Measurements from ENCODE around the gene OSCP1.
A peak's percentile ranks its signal among the peaks of the same experiment; 100 is the strongest.

OSCP1 gene

DNA sequence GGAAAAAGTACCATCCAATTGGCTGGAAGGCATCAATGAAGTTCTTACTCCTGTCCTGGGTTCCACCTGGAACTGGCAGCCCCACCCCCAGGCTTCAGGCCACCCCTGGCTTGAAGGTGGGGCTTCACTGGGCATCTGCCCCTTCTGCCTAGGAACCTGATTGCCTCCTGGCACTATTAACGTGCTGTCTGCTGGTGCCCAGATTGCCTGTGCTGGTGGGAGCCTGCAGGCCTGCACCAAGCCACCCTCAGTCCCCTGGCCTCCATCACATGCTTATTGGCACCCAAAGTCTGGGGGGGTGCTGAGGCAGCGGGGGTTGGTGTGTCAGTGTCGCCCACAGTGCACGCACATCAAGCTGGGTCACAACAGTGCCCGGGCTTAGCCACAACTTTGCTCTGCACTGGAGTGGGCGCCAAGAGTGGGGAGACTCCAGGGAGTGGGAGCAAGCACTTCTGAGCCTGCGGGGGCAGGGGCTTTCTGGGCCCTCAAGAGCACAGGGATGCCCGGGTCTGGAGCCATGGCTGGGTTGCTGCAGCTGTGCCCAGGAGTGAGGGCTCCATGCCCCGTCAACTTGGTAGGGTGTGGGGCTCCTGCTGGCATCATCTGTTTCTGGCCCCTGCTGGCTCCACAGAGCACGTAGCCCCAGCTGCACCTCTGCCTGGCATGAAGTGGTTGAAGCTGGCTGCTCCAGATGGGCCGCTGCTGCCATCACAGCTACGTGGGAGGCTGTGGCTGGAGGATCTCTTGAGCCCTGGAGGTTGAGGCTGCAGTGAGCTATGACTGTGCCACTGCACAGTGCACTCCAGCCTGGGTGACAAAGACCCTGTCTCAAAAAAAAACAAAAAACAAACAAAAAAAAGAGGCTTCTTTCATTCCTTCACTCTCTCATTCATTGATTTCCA, 48.4 kb downstream of the OSCP1 start:
- Histone ChIP-seq H3K27me3 (ENCODE audit: insufficient read depth, low read length) (no peaks in the 10 kb centered on the region), H2AFZ (ENCODE audit: low read depth, low read length) (peak overlapping the region; percentile 52), H3K36me3 (ENCODE audit: insufficient read depth, low read length) (peaks cover 3% of the 10 kb centered on the region), H3K4me1 (ENCODE audit: insufficient read depth, low read length) (peaks cover 17% of the 10 kb centered on the region), H3K4me3 (ENCODE audit: low read length) (peak overlapping the region; percentile 74), H3K9me3 (ENCODE audit: low read length) (no peaks in the 10 kb centered on the region)

DNA sequence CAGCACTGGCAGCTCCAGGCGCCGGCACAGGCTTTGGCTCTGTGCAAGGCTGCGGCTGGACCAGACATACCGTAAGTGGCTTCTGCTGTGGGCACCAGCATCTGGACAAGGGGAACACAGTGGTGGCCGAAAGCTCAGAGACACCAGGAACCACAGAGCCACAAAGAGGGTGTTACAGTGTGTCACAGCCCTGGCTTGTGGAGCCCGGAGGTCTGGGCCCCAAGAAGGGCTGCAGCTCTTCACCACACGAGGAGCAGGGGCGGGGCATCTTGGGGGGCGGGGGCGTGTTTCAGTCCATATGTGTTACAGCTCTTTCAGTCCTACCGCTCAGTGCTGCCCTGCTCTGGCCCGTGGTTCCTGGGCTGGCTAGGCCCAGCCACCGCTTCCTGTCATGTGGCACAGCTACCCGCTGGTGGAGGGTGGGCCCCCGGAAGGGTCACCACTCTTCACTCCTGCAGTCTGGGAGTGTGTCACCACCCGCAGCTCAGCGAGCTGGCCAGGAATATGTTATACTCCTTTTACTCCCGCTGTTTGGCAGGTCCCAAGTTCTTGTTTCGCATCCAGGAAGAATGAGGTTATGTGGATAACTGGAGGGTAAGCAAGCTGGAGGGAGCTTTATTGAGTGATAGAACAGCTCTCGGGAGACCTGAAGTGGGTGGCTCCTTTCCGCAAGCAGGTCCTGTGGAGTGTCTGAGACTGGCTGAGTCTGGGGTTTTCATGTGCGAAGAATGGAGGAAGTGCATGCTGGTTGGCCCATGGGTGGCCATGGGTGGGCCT, 49.2 kb downstream of the OSCP1 start:
- peaks cover 17% of the 10 kb centered on the region for H3K4me1 ChIP-seq (ENCODE audit: insufficient read depth, low read length)
- no peaks in the 10 kb centered on the region for H3K9me3 ChIP-seq (ENCODE audit: low read length)
- H2AFZ ChIP-seq (ENCODE audit: low read depth, low read length), result peak overlapping the region; percentile 52
- H3K36me3 ChIP-seq (ENCODE audit: insufficient read depth, low read length), result no peaks in the 10 kb centered on the region
- peak overlapping the region; percentile 74 for H3K4me3 ChIP-seq (ENCODE audit: low read length)
- H3K27me3 ChIP-seq (ENCODE audit: insufficient read depth, low read length), result no peaks in the 10 kb centered on the region

GRCh38 chr1:36400514-36400824, 49.8 kb downstream of the OSCP1 start:
- Histone ChIP-seq H3K27me3 (ENCODE audit: insufficient read depth, low read length) (no peaks in the 10 kb centered on the region), H3K36me3 (ENCODE audit: insufficient read depth, low read length) (no peaks in the 10 kb centered on the region), H2AFZ (ENCODE audit: low read depth, low read length) (peak overlapping the region; percentile 52), H3K9me3 (ENCODE audit: low read length) (no peaks in the 10 kb centered on the region), H3K4me3 (ENCODE audit: low read length) (peak overlapping the region; percentile 74), H3K4me1 (ENCODE audit: insufficient read depth, low read length) (peaks cover 17% of the 10 kb centered on the region)

- H3K36me3 ChIP-seq (ENCODE audit: insufficient read depth, low read length), result peaks cover 5% of the 10 kb centered on the region
- H2AFZ ChIP-seq (ENCODE audit: low read depth, low read length), result peak overlapping the region; percentile 59
- peak overlapping the region; percentile 59 for H3K4me3 ChIP-seq (ENCODE audit: low read length)
- H3K27me3 ChIP-seq (ENCODE audit: insufficient read depth, low read length), result no peaks in the 10 kb centered on the region
- no peaks in the 10 kb centered on the region for H3K9me3 ChIP-seq (ENCODE audit: low read length)
- peaks cover 17% of the 10 kb centered on the region for H3K4me1 ChIP-seq (ENCODE audit: insufficient read depth, low read length)
Measured at GRCh38 chr1:36398370-36398977, 51.8 kb downstream of the OSCP1 start.

DNA sequence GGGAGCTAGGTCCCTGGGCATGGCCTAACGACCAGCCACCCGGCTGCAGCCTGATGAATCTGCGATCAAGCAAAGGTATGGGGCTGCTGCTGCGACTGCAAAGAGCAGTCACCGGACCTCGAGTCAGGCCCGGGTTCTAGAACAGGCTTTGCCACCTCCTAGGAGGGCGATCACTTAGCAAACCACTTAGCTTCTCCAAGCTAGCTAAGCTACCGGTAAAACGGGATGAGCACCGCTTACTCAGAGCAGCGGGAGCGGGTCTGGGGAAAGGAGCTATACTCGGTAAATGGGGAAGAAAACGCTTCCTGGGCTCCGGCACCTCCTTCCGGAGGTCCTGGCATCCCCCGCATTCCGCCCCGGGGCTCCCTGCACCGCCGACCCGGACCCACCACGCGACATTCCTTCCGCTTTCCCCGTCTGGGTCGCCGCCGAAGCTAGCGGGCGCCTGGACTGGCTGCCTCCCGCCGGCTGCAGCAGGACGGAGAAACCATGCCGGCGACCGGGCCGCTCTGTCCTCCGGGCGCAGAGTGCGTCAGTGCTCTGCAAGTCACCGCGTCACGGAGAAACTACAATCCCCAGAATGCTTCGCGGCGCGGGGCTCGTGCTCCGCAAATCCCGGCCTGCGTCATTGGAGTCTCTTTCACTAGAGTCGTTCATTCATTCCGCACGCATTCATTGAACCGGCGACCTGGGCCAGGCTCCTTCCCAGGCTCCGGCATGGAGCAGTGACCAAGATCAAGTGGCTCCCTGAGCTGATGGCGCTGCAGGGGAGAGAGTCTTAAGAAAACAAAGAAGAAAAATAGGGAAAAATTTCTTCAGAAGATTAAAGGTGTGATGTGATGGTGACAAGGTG, 52.6 kb downstream of the OSCP1 start, which contains the start of gene LSM10:
Gene LSM10 (minus strand): TSS at position 531 of the 853 bp plus-strand sequence. CDS start 3,779 bp downstream, outside the sequence.
- Histone ChIP-seq H2AFZ (ENCODE audit: low read depth, low read length) (peak within 1 kb of the TSS; percentile 59), H3K36me3 (ENCODE audit: insufficient read depth, low read length) (peaks cover 14% of the 10 kb centered on the region), H3K9me3 (ENCODE audit: low read length) (no peaks in the 10 kb centered on the region), H3K4me3 (ENCODE audit: low read length) (peak within 1 kb of the TSS; percentile 59), H3K27me3 (ENCODE audit: insufficient read depth, low read length) (no peaks in the 10 kb centered on the region), H3K4me1 (ENCODE audit: insufficient read depth, low read length) (peaks cover 17% of the 10 kb centered on the region)

DNA sequence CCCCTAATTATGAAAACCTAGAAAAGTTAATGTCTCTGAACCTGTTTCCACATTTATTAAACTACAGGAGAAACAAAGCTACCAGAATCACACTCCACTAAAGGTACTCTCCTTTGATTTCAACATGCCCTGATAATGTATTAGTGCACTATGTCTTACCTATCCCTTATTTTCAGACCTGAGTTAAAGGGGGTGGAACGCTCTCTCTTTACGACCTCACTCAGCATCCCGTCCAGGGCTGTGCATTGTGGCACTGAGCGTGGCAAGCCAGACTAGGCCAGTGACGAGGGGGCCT, 53.2 kb downstream of the OSCP1 start:
- Histone ChIP-seq H3K27me3 (ENCODE audit: insufficient read depth, low read length) (no peaks in the 10 kb centered on the region), H3K4me1 (ENCODE audit: insufficient read depth, low read length) (peaks cover 15% of the 10 kb centered on the region), H3K4me3 (ENCODE audit: low read length) (peak overlapping the region; percentile 59), H3K9me3 (ENCODE audit: low read length) (no peaks in the 10 kb centered on the region), H2AFZ (ENCODE audit: low read depth, low read length) (peak overlapping the region; percentile 59), H3K36me3 (ENCODE audit: insufficient read depth, low read length) (peaks cover 19% of the 10 kb centered on the region)

DNA sequence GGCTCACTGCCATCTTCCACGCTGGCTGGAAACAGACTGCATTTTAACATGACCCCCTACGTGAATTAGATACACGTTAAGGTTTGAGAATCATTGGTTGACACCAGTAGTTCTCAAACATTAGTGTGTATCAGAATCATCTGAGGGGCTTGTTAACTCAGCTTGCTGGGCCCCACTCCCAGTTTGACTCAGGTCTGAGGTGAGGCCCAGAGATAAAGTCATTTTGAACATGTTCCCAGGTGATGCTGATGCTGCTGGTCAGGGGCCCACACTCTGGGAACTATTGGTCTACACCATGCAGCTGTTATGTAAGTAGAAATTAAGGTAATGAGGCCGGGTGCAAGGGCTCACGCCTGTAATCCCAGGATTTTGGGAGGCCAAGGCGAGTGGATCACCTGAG, 53.9 kb downstream of the OSCP1 start:
- H3K9me3 ChIP-seq (ENCODE audit: low read length), result no peaks in the 10 kb centered on the region
- H3K4me3 ChIP-seq (ENCODE audit: low read length), result peak overlapping the region; percentile 2
- peaks cover 24% of the 10 kb centered on the region for H3K36me3 ChIP-seq (ENCODE audit: insufficient read depth, low read length)

DNA sequence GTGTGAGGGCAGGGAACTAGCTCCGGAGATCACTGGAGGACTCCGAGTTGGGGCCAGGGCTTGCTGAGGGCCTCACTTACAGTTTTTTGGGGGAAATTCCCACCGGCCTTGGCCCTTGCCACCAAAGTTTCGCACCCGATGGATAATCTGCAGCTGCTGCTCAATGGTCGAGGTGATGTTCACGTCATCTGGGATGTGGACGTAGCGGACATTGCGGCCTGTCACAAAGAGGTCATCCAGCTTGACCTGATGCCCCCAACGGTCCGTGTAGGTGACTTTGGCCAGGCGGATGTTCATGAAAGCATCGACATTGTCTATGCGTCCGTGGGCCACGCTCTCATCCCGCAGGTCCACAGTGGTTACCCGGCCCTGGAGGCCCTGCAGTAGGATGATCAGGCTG, 56.6 kb downstream of the OSCP1 start:
- peaks cover 34% of the 10 kb centered on the region for H3K36me3 ChIP-seq (ENCODE audit: insufficient read depth, low read length)
- peaks cover 3% of the 10 kb centered on the region for H3K4me1 ChIP-seq (ENCODE audit: insufficient read depth, low read length)
- no peaks in the 10 kb centered on the region for H3K27me3 ChIP-seq (ENCODE audit: insufficient read depth, low read length)
- no peaks in the 10 kb centered on the region for H3K9me3 ChIP-seq (ENCODE audit: low read length)
- H2AFZ ChIP-seq (ENCODE audit: low read depth, low read length), result no peak overlapping the region
- H3K4me3 ChIP-seq (ENCODE audit: low read length), result no peak overlapping the region

More for the DNA sequence above, 53.9 kb downstream of the OSCP1 start:
- Histone ChIP-seq H2AFZ (ENCODE audit: low read depth, low read length) (no peak overlapping the region), H3K4me1 (ENCODE audit: insufficient read depth, low read length) (peaks cover 9% of the 10 kb centered on the region), H3K27me3 (ENCODE audit: insufficient read depth, low read length) (no peaks in the 10 kb centered on the region)

GRCh38 chr1:36392836-36393235, 57.4 kb downstream of the OSCP1 start:
- H3K36me3 ChIP-seq (ENCODE audit: insufficient read depth, low read length), result peaks cover 34% of the 10 kb centered on the region
- no peaks in the 10 kb centered on the region for H3K9me3 ChIP-seq (ENCODE audit: low read length)
- H3K27me3 ChIP-seq (ENCODE audit: insufficient read depth, low read length), result no peaks in the 10 kb centered on the region
- no peak overlapping the region for H3K4me3 ChIP-seq (ENCODE audit: low read length)
- peaks cover 1% of the 10 kb centered on the region for H3K4me1 ChIP-seq (ENCODE audit: insufficient read depth, low read length)
- no peak overlapping the region for H2AFZ ChIP-seq (ENCODE audit: low read depth, low read length)

DNA sequence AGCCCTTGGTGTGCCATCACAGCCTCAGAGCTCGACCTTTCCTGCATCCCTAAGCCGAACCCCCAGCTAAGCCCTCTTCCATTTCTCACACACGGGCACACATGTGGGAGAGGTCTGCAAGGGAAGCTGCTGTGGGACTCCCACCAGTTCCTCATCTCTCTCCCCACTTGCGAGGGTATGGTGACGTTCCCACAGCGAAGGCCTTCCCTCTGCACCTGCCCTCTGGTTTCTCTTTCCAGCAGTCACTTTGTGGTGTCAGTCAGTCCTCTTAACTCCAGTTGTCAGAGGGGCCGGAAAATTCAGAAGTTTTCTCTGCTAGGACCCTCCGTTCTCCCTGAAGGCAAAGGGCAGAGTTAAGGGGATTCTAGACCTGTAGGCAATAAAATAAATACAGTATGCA, 59.0 kb downstream of the OSCP1 start:
- Histone ChIP-seq H3K9me3 (ENCODE audit: low read length) (no peaks in the 10 kb centered on the region), H3K4me1 (ENCODE audit: insufficient read depth, low read length) (peaks cover 17% of the 10 kb centered on the region)

DNA sequence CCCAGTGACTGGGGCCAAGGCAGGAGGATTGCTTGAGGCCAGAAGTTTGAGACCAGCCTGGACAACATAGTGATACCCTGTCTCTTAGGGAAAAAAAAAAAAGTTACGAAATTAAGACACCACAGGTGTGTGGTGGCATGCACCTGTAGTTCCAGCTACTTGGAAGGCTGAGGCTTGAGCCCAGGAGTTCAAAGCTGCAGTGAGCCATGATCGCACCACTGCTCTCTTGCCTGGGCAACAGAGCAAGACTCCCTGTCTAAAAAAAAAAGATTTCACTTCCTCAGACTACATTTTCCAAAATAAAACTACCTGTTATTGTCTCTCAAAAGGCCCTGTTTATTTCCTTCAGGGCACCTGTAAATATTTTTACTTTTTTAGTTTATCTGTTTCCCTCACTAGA, 59.8 kb downstream of the OSCP1 start:
- Histone ChIP-seq H2AFZ (ENCODE audit: low read depth, low read length) (no peak overlapping the region), H3K9me3 (ENCODE audit: low read length) (no peaks in the 10 kb centered on the region), H3K36me3 (ENCODE audit: insufficient read depth, low read length) (peaks cover 34% of the 10 kb centered on the region), H3K4me3 (ENCODE audit: low read length) (no peak overlapping the region), H3K4me1 (ENCODE audit: insufficient read depth, low read length) (peaks cover 17% of the 10 kb centered on the region), H3K27me3 (ENCODE audit: insufficient read depth, low read length) (no peaks in the 10 kb centered on the region)

More for the DNA sequence above, 59.0 kb downstream of the OSCP1 start:
- Histone ChIP-seq H3K27me3 (ENCODE audit: insufficient read depth, low read length) (no peaks in the 10 kb centered on the region), H3K36me3 (ENCODE audit: insufficient read depth, low read length) (peaks cover 34% of the 10 kb centered on the region), H2AFZ (ENCODE audit: low read depth, low read length) (no peak overlapping the region), H3K4me3 (ENCODE audit: low read length) (no peak overlapping the region)

- H3K27me3 ChIP-seq (ENCODE audit: insufficient read depth, low read length), result no peaks in the 10 kb centered on the region
- H3K9me3 ChIP-seq (ENCODE audit: low read length), result no peaks in the 10 kb centered on the region
- H3K4me3 ChIP-seq (ENCODE audit: low read length), result no peak overlapping the region
- no peak overlapping the region for H2AFZ ChIP-seq (ENCODE audit: low read depth, low read length)
- H3K36me3 ChIP-seq (ENCODE audit: insufficient read depth, low read length), result peaks cover 34% of the 10 kb centered on the region
- peaks cover 19% of the 10 kb centered on the region for H3K4me1 ChIP-seq (ENCODE audit: insufficient read depth, low read length)
Measured at GRCh38 chr1:36389999-36390398, 60.3 kb downstream of the OSCP1 start.

Data from neuron (in vitro differentiated cells).